Endodermal cell (in vitro differentiated cells): ENCODE results near the gene SMAGP. TPM values are rescaled to one million over a fixed set of nuclear protein-coding genes. Genes with fewer than 3 reads are reported as not detected.

Experiments
- DNase-seq: peaks from one replicate; pipeline ENCODE4 v3.0.0-alpha.2; 2017
- H3K27ac ChIP-seq: 2 replicates; pipeline ENCODE4 v1.5.1; 2013; ENCODE audit warnings: mild to moderate bottlenecking, low read depth, low read length, moderate library complexity
- H3K27me3 ChIP-seq: 2 replicates; pipeline ENCODE4 v1.6.1; 2013; ENCODE audit warnings: mild to moderate bottlenecking, low read length, moderate library complexity; ENCODE audit not compliant: insufficient read depth, control insufficient read depth, poor library complexity, severe bottlenecking
- H3K36me3 ChIP-seq: 2 replicates; pipeline ENCODE4 v1.7.0; 2013; ENCODE audit warnings: mild to moderate bottlenecking, low read length, moderate library complexity; ENCODE audit not compliant: control insufficient read depth, insufficient read depth
- H3K4me1 ChIP-seq: one replicate; pipeline ENCODE4 v1.7.0; 2013; ENCODE audit warnings: low read length; ENCODE audit not compliant: control insufficient read depth, insufficient read depth
- H3K4me3 ChIP-seq: 2 replicates; pipeline ENCODE4 v1.5.1; 2013; ENCODE audit warnings: mild to moderate bottlenecking, low read length, moderate library complexity
- H3K9ac ChIP-seq: 2 replicates; pipeline ENCODE4 v1.6.1; 2013; ENCODE audit warnings: mild to moderate bottlenecking, low read length, moderate library complexity; ENCODE audit not compliant: poor library complexity, severe bottlenecking; ENCODE audit errors: extremely low read depth
- H3K9me3 ChIP-seq: 2 replicates; pipeline ENCODE4 v1.6.1; 2013; ENCODE audit warnings: mild to moderate bottlenecking, low read length, moderate library complexity; ENCODE audit not compliant: control insufficient read depth
- H3K27ac Mint-ChIP-seq: 2 replicates; pipeline ENCODE4 v1.8.0; 2020; ENCODE audit warnings: mixed read lengths
- H3K27me3 Mint-ChIP-seq: 2 replicates; pipeline ENCODE4 v1.8.0; 2021; ENCODE audit warnings: mild to moderate bottlenecking, mixed read lengths; ENCODE audit not compliant: insufficient read depth
- H3K36me3 Mint-ChIP-seq: 2 replicates; pipeline ENCODE4 v1.8.0; 2020; ENCODE audit warnings: low read depth, mixed read lengths
- H3K4me1 Mint-ChIP-seq: 2 replicates; pipeline ENCODE4 v1.8.0; 2020; ENCODE audit warnings: mixed read lengths
- H3K4me3 Mint-ChIP-seq: 2 replicates; pipeline ENCODE4 v1.8.0; 2020; ENCODE audit warnings: mild to moderate bottlenecking, moderate library complexity, mixed read lengths
- H3K9me3 Mint-ChIP-seq: 2 replicates; pipeline ENCODE4 v1.8.0; 2020; ENCODE audit warnings: mild to moderate bottlenecking, mixed read lengths
- WGBS, 2 experiments: methylation state at CpG; one replicate each; pipeline versions ENCODE4 v1.1.5 to v1.1.7; 2013; ENCODE audit warnings: missing lambda C conversion rate in 2 of 2, mixed read lengths in 1 of 2; ENCODE audit not compliant: insufficient coverage in 1 of 2, insufficient read length in 1 of 2; 5-methylcytosine and 5-hydroxymethylcytosine counted together
- total RNA-seq, 2 donors: library from RNA; stranded (reverse); fragmentation: NEBNext Ultra II Directional in 1 of 2; extraction: Animal tissue kit (Norgen Biotek cat#: 25700) in 1 of 2; gene quantifications; 2 replicates in 1 of 2; 3 replicates in 1 of 2; pipeline ENCODE4 v1.2.1, GENCODE V29; 2021
- TF ChIP-seq, protein P1 (sequence below): fragments of 200-600 bp; sonication (generic); conservative IDR thresholded peaks from 2 replicates; pipeline ENCODE4 v1.5.0; 2021; ENCODE audit warnings: antibody characterized with exemption, mild to moderate bottlenecking

Gene SMAGP
- total RNA-seq, 2 donors from 2014 or later: 43.5 to 61.2 TPM

DNA sequence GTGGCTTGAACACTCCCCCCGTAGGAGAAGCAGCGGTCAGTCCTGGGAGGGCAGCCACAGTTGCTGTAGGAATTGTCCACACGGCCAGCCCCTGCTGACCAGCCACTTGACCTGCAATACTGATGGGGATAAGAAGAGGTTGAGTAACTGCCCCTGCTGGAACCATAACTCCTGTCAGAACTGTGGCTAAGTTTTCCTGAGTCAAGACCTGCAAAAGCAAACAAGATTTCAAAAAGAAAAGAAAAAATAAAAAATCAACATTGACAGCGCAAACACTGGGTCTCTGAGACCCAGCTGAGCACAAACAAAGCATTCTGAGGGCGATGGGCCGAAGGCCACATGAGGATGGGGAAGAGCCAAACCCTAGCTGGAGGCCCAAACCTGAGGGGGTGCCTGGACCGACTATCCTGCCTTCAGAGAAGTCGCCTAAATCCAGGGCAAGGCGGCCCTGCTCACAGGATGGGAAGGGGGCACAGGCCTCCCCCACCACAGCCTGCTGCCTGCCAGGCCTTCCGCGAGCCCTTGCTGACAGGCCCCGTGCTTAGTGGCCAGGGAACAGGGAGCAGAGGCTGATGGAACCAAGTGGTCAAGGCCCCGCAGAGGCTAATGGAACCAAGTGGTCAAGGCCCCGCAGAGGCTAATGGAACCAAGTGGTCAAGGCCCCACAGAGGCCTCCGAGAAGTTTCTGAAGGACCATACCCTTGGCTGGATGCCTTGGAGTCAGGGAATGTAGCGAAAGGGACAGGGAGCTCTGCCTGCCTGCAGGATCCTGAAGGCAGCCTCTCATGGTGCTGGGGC, 71.4 kb downstream of the SMAGP start:
- Histone ChIP-seq H3K36me3 (no peaks in the 10 kb centered on the region), H3K9me3 (no peaks in the 10 kb centered on the region), H3K4me1 (no peaks in the 10 kb centered on the region), H3K4me3 (no peak overlapping the region), H3K27ac (no peak overlapping the region), H3K9ac (no peak overlapping the region), H3K27me3 (no peaks in the 10 kb centered on the region)
- H3K4me3 Mint-ChIP-seq: no peak overlapping the region
- peaks cover 6% of the 10 kb centered on the region for H3K9me3 Mint-ChIP-seq
- TF ChIP-seq, protein P1, sequence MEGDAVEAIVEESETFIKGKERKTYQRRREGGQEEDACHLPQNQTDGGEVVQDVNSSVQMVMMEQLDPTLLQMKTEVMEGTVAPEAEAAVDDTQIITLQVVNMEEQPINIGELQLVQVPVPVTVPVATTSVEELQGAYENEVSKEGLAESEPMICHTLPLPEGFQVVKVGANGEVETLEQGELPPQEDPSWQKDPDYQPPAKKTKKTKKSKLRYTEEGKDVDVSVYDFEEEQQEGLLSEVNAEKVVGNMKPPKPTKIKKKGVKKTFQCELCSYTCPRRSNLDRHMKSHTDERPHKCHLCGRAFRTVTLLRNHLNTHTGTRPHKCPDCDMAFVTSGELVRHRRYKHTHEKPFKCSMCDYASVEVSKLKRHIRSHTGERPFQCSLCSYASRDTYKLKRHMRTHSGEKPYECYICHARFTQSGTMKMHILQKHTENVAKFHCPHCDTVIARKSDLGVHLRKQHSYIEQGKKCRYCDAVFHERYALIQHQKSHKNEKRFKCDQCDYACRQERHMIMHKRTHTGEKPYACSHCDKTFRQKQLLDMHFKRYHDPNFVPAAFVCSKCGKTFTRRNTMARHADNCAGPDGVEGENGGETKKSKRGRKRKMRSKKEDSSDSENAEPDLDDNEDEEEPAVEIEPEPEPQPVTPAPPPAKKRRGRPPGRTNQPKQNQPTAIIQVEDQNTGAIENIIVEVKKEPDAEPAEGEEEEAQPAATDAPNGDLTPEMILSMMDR: no peak
- 86 to 94% methylated on average over 11 to 16 of the region's 16 CpGs for WGBS, 2 experiments
- no peaks in the 10 kb centered on the region for H3K27me3 Mint-ChIP-seq
- DNase-seq: no peak
- H3K36me3 Mint-ChIP-seq: peaks cover 20% of the 10 kb centered on the region
- no peaks in the 10 kb centered on the region for H3K4me1 Mint-ChIP-seq
- no peak overlapping the region for H3K27ac Mint-ChIP-seq

DNA sequence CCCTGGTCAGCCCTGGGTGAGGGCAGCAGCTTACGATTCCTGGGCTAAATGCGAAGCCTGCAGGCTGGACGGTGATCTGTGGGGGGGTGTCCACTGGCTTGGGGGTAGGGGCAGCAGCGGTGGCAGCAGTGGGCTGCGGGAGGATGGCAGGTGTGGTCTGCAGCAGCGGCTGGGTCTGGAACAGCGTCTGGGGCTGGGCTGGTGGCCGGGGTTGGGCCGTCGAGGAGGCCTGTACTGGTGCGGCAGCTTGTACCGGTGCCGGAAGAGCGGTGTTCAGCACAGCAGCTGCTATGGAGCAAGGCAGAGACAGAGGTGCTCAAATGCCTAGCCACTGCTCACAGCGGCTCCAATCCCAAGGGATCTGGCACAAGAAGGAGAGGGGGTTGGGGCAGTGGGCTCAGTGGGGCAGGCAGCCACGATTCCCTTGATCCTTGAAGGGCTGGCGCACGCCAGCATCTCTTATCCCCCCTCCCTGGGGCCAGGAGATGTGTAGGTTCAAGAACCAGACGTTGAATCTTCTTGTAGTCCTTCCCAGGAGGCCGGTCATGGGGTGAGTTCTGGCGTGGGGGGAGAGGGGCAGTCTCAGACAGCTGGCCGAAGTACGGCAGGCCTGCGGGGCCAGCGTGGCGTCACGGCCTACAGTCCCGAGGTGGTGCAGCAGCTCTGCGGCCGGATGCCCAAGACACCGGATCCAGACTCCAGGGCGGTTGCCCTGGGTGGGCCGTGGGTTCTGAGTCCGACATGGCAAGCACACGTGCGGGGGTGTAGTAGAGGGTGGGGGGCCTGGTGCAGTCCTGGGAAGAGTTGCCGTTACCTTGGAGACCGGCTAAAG, 72.3 kb downstream of the SMAGP start:
- WGBS, 2 experiments: 96 to 99% methylated on average over 10 to 38 of the region's 38 CpGs
- H3K27ac Mint-ChIP-seq: no peak overlapping the region
- H3K4me1 Mint-ChIP-seq: no peaks in the 10 kb centered on the region
- peaks cover 16% of the 10 kb centered on the region for H3K36me3 Mint-ChIP-seq
- H3K9me3 Mint-ChIP-seq: peaks cover 6% of the 10 kb centered on the region
- no peaks in the 10 kb centered on the region for H3K27me3 Mint-ChIP-seq
- Histone ChIP-seq H3K9ac (no peak overlapping the region), H3K27me3 (no peaks in the 10 kb centered on the region), H3K4me1 (no peaks in the 10 kb centered on the region), H3K27ac (no peak overlapping the region), H3K4me3 (no peak overlapping the region), H3K36me3 (no peaks in the 10 kb centered on the region), H3K9me3 (no peaks in the 10 kb centered on the region)
- DNase-seq: no peak
- TF ChIP-seq, protein P1: no peak
- no peak overlapping the region for H3K4me3 Mint-ChIP-seq

DNA sequence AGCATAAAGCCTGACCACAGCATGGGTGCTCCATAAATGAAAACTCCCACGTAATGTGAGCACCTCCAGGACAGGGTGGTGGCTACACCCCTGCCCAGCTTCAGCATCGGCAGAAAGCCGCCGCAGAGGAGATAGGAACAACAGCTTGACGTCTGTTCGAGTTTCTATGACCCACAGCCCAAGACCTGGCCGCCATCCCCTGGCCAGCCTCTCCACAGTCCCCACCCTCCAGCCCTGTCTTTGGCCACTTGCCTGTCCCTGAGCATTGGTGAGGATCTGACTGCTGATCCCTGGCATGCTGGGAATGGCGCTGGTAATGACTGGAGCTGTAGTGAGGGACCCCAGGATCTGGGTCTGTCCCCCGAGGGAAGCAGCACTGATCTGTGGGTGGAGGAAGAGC, 73.7 kb downstream of the SMAGP start:
- H3K27me3 Mint-ChIP-seq: no peaks in the 10 kb centered on the region
- H3K4me1 Mint-ChIP-seq: no peaks in the 10 kb centered on the region
- 97 to 100% methylated on average over 5 to 9 of the region's 9 CpGs for WGBS, 2 experiments

More for the DNA sequence above, 73.7 kb downstream of the SMAGP start:
- no peak overlapping the region for H3K4me3 Mint-ChIP-seq
- H3K9me3 Mint-ChIP-seq: peaks cover 6% of the 10 kb centered on the region
- H3K27ac ChIP-seq: no peak overlapping the region
- no peak overlapping the region for H3K27ac Mint-ChIP-seq
- H3K9ac ChIP-seq: no peak overlapping the region
- no peak for DNase-seq
- H3K4me1 ChIP-seq: no peaks in the 10 kb centered on the region
- no peaks in the 10 kb centered on the region for H3K36me3 ChIP-seq
- TF ChIP-seq, protein P1: no peak
- no peak overlapping the region for H3K4me3 ChIP-seq
- H3K27me3 ChIP-seq: no peaks in the 10 kb centered on the region
- no peaks in the 10 kb centered on the region for H3K9me3 ChIP-seq
- peaks cover 16% of the 10 kb centered on the region for H3K36me3 Mint-ChIP-seq
